Activated naive CD8-positive, alpha-beta T cell (primary cell): ENCODE measurements around the gene NPLOC4.

ENCODE experiments used
- H3K27ac Mint-ChIP-seq: one replicate; pipeline ENCODE4 v1.8.0; 2021; ENCODE audit warnings: mixed read lengths
- H3K27me3 Mint-ChIP-seq: one replicate; pipeline ENCODE4 v1.8.0; 2021; ENCODE audit warnings: mixed read lengths
- H3K36me3 Mint-ChIP-seq: one replicate; pipeline ENCODE4 v1.8.0; 2021; ENCODE audit warnings: mixed read lengths
- H3K4me1 Mint-ChIP-seq: one replicate; pipeline ENCODE4 v1.8.0; 2021; ENCODE audit warnings: low read depth, mixed read lengths
- H3K4me3 Mint-ChIP-seq: one replicate; pipeline ENCODE4 v1.8.0; 2021; ENCODE audit warnings: mild to moderate bottlenecking, mixed read lengths
- H3K9me3 Mint-ChIP-seq: one replicate; pipeline ENCODE4 v1.8.0; 2021; ENCODE audit warnings: low read depth, mixed read lengths

The NPLOC4 gene

DNA sequence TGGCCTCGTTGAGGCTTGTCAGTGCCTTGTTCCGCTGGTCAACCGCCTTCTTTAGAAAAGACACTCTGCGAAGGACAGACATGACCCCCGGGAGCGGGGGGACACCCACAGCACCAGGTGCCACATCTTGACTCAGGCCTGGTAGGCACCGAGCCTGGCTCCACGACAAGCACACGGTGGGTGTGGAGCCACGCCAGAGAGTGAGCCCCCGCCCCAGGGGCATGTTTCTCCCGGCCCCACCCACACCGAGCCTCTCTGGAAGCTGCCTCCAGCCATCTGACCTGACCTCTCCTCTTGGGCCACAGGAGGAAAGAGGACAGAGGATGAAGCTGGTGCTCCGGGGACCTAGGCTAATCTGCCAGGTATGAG lies 89.3 kb downstream of the NPLOC4 start:
- Mint-ChIP-seq H3K4me1 (peaks cover 13% of the 10 kb centered on the region), H3K27me3 (no peaks in the 10 kb centered on the region), H3K9me3 (no peaks in the 10 kb centered on the region), H3K4me3 (no peak overlapping the region), H3K27ac (no peak overlapping the region), H3K36me3 (no peaks in the 10 kb centered on the region)

DNA sequence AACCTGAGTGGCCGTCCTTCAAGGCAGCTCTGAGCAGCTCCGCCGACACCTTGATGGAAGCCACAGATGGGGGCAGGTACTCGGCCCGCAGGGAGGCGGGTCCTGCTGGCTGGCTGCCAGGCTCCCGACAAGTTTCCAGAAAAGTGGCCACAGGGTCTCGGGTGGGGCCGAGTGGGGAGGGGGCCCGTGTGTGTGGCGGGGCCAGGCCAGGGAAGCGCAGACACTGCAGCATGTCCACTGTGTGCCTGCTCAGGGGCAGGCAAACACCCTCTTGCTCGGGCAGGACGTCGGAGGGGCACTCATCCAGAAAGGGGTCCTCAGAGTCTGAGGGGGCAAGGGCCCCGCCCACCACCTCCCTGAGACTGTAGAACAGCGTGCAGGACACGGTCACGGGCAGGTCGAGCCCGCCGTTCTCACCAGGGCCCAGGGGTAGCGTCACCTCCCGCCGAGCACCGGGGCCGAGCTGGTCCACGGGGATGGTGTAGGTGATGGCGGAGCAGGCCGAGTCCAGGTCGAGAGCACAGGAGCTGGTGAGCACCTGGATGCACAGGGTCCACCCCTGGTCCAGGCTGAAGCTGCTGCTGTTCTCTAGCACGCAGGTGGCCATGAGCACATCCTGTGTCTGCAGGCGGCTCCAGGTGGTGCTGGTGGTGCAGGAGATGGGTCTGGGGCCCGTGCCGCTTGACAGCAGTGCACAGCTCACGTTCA lies 89.9 kb downstream of the NPLOC4 start:
- no peak overlapping the region for H3K27ac Mint-ChIP-seq
- H3K4me3 Mint-ChIP-seq = no peak overlapping the region
- peaks cover 13% of the 10 kb centered on the region for H3K4me1 Mint-ChIP-seq
- no peaks in the 10 kb centered on the region for H3K36me3 Mint-ChIP-seq
- no peaks in the 10 kb centered on the region for H3K9me3 Mint-ChIP-seq
- no peaks in the 10 kb centered on the region for H3K27me3 Mint-ChIP-seq

DNA sequence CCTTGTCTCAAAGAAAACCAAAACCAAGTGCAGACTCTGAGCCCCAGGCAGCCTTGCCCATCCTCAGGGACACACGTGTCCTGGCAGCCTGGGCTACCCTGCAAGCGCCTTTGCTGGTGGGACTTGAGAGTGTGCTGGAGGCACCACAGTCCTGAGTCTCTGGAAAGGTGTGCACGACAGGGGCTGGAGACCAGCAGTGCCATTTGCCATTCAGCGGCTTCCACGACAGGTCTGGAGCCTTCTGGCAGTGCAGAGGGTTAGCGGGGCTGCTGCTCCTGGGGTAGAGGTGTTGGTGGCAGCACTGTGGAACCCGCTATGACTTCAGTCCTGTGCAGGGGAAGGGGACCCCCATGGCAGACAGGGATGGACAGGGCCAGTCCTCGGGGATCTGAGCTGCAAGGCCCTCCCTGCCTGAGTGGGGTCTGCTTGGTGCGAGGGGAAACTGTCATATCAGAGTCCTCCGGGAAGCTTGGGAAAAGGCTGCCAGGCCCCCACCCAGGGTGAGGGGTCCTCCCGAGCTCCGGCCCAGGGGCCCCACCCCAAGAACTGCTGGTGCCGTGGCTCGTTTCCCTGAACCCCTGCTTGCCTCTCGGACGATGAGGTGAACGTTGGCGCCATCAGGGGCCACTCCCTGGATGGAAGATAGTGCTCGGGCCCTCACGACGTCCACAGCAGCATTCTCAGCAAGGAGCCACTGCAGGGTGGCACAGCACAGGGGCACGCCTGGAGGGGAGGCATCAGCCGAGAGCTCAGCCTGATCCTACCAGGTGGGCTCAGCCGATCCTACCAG lies 91.6 kb downstream of the NPLOC4 start:
- H3K4me3 Mint-ChIP-seq = no peak overlapping the region
- H3K9me3 Mint-ChIP-seq = no peaks in the 10 kb centered on the region
- H3K36me3 Mint-ChIP-seq = no peaks in the 10 kb centered on the region
- H3K27me3 Mint-ChIP-seq = no peaks in the 10 kb centered on the region
- no peak overlapping the region for H3K27ac Mint-ChIP-seq
- peaks cover 8% of the 10 kb centered on the region for H3K4me1 Mint-ChIP-seq

DNA sequence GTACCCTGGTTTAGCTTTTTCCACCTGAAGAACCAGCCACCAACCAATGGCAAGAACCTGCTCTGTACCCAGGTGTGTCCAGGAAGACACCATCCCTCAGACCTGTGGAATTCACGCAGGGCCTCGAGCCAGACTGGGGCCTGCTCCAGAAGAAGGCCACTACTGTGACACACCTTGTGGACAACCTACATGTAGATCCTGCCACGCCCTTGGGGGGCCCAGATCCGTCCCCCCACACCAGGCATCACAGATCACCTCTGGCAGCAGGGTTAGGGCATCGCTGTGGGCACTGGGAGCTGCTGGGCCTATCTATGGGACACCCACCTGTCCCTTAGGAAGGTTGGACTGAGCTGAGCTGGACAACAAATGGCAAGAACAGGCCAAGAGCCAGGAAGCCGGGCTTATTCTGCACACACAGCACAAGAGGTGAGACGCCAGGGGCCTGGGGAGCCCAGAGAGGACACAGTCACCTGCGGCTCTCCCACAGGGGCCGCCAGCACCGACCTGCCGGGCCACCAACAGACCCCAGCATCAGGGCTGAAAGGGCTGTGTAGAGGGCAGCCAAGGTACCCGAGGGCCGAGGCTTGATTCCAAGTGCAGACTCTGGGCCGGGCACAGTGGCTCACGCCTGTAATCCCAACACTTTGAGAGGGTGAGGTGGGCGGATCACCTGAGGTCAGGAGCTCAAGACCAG lies 92.5 kb downstream of the NPLOC4 start:
- Mint-ChIP-seq H3K9me3 (no peaks in the 10 kb centered on the region), H3K4me1 (peaks cover 1% of the 10 kb centered on the region), H3K27ac (no peak overlapping the region), H3K27me3 (no peaks in the 10 kb centered on the region), H3K4me3 (no peak overlapping the region), H3K36me3 (no peaks in the 10 kb centered on the region)

DNA sequence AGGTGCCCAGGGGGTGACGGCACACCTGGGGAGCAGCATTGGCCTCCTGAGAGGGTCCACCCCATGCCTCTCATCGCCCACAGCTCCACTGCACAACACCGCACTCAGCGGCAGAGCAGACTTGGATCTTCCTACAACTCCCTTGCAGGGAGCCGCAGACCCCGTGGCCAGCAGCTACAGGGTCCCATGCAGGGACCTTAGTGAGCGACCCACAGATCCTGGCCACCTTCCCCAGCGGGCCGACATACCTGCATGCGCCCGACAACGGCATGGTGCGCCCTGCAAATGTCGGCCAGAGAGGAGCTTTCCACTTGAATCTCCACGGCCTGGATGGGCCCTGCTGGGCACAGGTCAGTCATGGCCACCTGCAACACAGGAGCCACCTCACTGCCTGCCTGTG lies 93.2 kb downstream of the NPLOC4 start:
- H3K36me3 Mint-ChIP-seq = no peaks in the 10 kb centered on the region
- no peaks in the 10 kb centered on the region for H3K9me3 Mint-ChIP-seq
- no peaks in the 10 kb centered on the region for H3K4me1 Mint-ChIP-seq
- H3K4me3 Mint-ChIP-seq = no peak overlapping the region
- H3K27ac Mint-ChIP-seq = no peak overlapping the region
- no peaks in the 10 kb centered on the region for H3K27me3 Mint-ChIP-seq

DNA sequence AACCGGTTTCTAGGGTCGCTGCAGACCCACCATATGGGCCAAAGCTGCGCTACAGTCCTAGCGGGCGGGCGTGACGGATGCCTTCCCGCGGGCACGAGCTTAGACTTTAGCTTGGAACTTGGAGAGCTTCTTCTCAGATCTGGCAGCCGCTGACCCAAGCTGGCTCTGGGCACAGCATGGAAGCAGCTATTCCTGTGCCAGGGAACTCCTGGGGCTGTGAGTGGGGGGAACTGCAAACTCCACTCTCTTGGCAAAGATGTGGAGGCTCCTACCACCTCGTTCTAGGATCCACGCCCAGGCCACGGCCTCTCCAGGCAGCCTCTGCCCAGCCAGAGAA lies 93.6 kb downstream of the NPLOC4 start:
- Mint-ChIP-seq H3K27me3 (no peaks in the 10 kb centered on the region), H3K36me3 (no peaks in the 10 kb centered on the region), H3K27ac (no peak overlapping the region), H3K9me3 (no peaks in the 10 kb centered on the region), H3K4me3 (no peak overlapping the region), H3K4me1 (no peaks in the 10 kb centered on the region)

DNA sequence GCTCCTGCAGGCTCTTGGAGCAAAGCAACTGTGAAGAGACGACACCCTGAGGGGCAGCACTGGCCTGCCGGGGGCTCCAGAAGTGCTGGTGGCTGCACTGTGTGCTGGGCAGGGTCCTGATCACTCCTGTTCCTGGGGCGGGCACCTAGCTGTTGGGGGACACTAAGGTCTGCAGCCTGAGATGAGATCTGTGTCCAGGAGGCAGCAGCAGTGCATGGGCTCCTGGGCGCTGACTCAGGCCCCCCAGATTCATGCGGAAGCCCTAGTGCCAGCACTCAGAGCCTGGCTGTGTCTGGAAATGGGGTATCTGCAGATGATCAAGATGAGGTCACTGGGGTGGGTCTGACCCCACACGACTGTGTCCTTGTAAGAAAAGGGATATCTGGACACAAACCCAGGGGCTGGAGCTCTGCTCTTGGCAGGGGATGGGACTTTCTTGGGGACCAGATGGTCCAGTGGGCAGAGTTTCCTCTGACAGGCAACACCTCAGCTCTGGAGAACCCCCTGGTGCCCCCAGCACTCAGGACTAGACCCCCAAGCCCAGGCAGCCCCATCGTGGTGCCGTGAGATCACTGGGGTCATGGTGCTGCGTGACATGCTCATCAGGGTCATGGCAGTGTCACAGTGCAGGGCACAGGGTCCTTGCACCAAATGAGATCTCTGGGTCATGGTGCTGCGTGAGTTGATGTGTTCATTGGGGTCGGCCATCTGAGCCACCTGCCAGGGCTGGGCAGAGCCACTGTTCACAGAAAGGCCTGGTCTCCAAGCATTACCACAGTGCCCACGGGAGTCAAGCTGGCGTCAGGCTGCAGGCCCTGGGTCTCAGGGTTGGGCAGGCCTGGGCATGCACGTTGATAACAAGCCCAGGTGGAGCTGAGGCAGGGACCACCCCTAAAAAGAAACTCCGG lies 94.2 kb downstream of the NPLOC4 start:
- Mint-ChIP-seq H3K4me3 (no peak overlapping the region), H3K27ac (no peak overlapping the region), H3K27me3 (no peaks in the 10 kb centered on the region), H3K9me3 (no peaks in the 10 kb centered on the region), H3K36me3 (peaks cover 2% of the 10 kb centered on the region), H3K4me1 (no peaks in the 10 kb centered on the region)

DNA sequence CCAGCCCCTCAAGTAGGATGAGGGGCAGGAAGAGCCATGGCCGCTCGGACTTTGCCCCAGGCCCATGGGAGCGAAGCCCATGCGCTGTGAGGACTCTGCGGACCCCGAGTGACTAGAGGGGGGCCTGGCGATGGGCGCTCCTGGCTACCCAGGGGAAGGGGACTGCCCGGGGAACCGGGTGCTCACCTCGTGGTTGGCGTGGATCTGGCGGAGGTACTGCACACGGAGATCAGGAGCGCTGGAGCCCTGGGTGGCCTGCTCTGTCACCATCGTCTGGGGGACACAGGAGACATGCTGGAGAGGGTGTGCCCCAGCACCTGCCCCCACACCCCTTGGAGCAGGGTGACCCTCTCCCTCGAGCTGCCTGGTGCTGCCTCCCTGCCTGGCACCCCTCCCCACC lies 95.8 kb downstream of the NPLOC4 start:
- H3K9me3 Mint-ChIP-seq = no peaks in the 10 kb centered on the region
- H3K27me3 Mint-ChIP-seq = no peaks in the 10 kb centered on the region
- no peak overlapping the region for H3K4me3 Mint-ChIP-seq
- no peak overlapping the region for H3K27ac Mint-ChIP-seq
- H3K36me3 Mint-ChIP-seq = peaks cover 2% of the 10 kb centered on the region
- no peaks in the 10 kb centered on the region for H3K4me1 Mint-ChIP-seq

DNA sequence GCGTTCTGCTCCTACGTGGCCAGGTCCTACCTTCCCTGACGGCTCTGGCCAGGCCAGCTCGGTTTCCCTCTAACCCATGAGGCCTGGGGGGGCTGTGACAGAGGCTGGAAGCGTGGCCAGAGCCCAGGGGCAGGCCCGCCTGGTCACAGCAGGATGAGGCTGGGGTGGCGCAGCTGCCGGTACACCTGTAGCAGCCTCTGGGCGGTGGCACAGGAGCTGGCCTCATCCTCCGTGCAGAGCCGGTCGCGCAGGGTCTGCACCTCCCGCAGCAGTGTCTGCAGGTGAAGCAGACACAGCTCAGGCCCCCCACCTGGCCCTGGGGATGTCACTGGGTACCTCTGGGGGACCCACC lies 96.3 kb downstream of the NPLOC4 start:
- Mint-ChIP-seq H3K27ac (no peak overlapping the region), H3K36me3 (peaks cover 2% of the 10 kb centered on the region), H3K27me3 (no peaks in the 10 kb centered on the region), H3K4me3 (no peak overlapping the region), H3K9me3 (no peaks in the 10 kb centered on the region), H3K4me1 (no peaks in the 10 kb centered on the region)

DNA sequence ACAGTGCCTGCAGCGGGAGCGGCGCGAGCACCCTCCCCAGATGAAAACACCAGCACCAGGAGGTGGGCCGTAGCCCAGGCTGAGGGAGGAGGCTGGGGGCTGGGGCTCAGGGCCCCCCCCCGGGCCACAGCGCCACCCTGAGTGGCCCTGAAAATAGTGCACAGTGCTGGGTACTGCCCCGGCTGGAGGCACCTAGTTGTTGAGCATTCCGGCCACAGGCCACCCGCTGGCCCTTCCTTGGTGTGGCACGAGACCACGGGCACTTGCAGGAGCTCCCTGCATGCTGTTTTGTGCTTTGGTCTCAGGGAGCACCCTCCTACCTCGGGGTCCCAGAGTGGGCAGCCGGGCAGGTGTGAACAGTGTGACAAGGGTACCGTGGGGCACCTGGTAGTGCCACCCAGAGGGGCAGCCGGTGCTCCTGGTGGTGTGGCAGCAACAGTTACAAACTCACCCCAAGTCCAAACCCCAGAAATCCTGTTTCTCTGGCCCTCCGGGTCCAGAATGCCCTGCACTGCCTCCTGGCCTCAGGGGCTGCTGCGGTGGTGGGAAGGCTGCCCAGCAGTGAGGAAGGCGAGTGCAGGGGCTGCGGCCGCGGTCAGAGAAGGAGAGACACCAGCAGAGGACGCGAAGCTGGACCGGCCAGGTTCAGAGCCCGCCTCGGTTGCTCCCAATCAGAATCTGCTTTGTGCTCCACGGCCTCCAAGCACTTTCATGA lies 96.8 kb downstream of the NPLOC4 start:
- no peaks in the 10 kb centered on the region for H3K4me1 Mint-ChIP-seq
- H3K4me3 Mint-ChIP-seq = no peak overlapping the region
- H3K27me3 Mint-ChIP-seq = no peaks in the 10 kb centered on the region
- H3K9me3 Mint-ChIP-seq = no peaks in the 10 kb centered on the region
- H3K27ac Mint-ChIP-seq = no peak overlapping the region
- peaks cover 2% of the 10 kb centered on the region for H3K36me3 Mint-ChIP-seq

DNA sequence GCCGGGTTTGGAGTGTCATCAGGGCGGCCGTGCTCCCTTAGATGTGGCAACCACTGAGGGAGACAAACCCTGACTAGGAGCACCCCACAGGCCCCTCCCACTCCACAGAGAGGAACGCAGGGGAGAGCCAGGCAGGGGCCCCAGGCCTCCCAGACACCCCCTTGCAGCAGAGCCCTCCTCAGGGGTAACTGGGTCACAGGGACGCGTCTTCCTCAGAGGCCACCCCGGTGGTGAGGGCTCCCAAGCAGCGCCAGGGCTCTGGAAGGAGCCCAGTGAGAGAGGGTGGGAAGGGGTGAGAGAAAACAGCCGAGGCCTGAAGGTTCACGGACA lies 97.4 kb downstream of the NPLOC4 start:
- Mint-ChIP-seq H3K27ac (no peak overlapping the region), H3K4me1 (no peaks in the 10 kb centered on the region), H3K9me3 (no peaks in the 10 kb centered on the region), H3K4me3 (no peak overlapping the region), H3K36me3 (peaks cover 2% of the 10 kb centered on the region), H3K27me3 (no peaks in the 10 kb centered on the region)

DNA sequence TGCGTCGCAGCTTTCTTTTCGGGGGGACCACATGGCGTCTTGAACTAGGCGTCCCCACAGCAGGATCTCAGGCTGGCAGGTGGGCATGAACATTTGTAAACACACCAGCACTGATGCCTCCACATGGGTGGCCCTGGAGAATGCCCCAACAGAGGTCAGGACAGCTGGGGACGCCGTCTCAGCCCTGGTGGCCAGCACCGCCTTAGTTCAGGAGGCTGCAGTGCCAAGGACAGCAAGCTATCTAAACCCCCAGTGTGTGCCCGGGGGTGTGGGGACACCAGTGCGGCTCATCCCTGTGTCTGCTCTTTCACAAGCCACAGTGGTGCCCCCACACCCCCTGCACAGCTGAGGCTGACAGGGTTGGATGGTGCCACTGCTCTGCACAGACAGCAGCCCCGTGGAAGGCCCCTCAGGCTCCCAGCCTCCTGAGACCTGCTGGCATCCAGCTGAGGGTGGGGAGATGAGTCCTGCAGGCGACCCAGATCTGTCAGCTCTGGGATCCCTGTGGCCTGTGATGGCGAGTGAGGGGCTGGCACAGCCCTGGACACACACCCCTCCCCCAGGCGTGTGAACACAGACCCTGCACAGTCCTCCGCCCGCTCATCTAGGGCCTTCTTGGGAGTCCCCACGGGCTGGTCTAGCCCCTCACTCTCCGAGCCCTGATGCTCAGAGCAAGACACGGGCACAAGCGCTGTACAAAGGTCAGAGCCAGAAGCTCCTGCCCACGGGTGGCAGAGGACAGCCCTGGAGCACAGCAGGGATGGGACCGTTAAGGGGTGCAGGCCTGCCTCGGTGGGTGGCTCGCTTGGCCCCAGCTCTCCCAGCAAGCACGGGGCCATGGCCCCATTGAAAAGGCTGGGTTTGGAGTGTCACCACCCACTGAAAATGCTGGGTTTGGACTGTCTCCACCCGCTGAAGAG lies 98.0 kb downstream of the NPLOC4 start:
- Mint-ChIP-seq H3K4me1 (no peaks in the 10 kb centered on the region), H3K9me3 (no peaks in the 10 kb centered on the region), H3K27me3 (no peaks in the 10 kb centered on the region), H3K36me3 (peaks cover 2% of the 10 kb centered on the region), H3K27ac (no peak overlapping the region), H3K4me3 (no peak overlapping the region)

DNA sequence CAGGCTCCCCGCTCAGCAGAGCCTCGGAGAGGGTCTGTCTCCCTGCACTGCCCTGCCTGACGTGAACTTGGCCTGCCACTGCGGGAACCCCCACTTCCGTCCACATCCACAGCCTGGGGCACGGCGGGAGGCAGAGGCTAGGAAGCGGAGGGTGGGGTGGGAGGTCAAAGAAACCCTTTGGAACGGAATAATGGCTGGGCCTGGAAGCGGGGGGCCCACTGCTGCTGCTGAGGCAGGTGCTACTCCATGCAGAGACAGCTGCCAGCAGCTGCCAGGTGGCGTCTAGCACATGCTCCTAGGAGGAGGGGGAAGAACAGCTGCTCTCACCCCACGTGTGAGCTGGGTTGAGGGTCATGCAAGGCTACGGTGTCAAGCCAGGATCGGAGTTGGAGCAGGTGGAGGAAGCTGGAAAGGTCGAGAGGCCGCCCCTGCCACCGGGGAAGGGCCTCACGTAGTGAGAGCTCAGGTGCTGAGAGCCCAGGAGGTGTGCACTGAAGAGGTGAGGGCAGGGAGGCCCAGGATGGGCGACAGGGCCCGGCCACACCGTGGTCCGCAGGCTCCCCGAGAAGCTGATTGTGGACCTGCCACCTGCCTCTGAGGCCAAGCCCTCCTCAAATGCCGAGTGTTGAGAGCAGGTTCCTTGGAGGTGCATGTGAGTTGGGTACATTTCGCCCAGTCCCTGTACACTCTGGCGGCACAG lies 98.9 kb downstream of the NPLOC4 start:
- no peak overlapping the region for H3K4me3 Mint-ChIP-seq
- H3K27ac Mint-ChIP-seq = peak overlapping the region; percentile 34
- peaks cover 2% of the 10 kb centered on the region for H3K36me3 Mint-ChIP-seq
- H3K4me1 Mint-ChIP-seq = no peaks in the 10 kb centered on the region
- peaks cover 1% of the 10 kb centered on the region for H3K27me3 Mint-ChIP-seq
- no peaks in the 10 kb centered on the region for H3K9me3 Mint-ChIP-seq
